Upper lobe of left lung (tissue), 4 donors: ENCODE measurements around the gene PFN1.

Experiments used
- CTCF ChIP-seq, 6 experiments: fragments of 450-650 bp in 4 of 6; fragments of 200-600 bp in 2 of 6; sonication (generic) in 2 of 6; IDR thresholded peaks; one replicate each; pipeline ENCODE4 v1.5.1; 2016 to 2019; ENCODE audit warnings: antibody characterized with exemption in 6 of 6
- EP300 ChIP-seq, 4 donors: sonication (generic); formaldehyde crosslinking; IDR thresholded peaks; one replicate each; pipeline ENCODE4 v1.5.1; 2017; ENCODE audit warnings: antibody characterized with exemption in 4 of 4, control low read depth in 2 of 4

- TF ChIP-seq EP300 (IDR thresholded peaks at IDR 0.05), result no peak
- peak in 2 of 6 experiments; percentile 16 to 17 for TF ChIP-seq CTCF (IDR thresholded peaks at IDR 0.05)
Measured at GRCh38 chr17:4949321-4950074, 1.2 kb upstream of the PFN1 start.
